H1 (cell line): ENCODE results near the gene IKZF3. TPM values are rescaled to one million over a fixed set of nuclear protein-coding genes. Genes with fewer than 3 reads are reported as not detected.

Experiments
- CTCF ChIA-PET: fragments of 300-600 bp; sonication (Branson Sonifier 250); formaldehyde crosslinking; loops from one replicate; lab custom pipeline; 2021; ENCODE audit not compliant: partially characterized antibody; lab: Charles Lee
- POLR2A ChIA-PET: fragments of 300-600 bp; sonication (Branson Sonifier 250); formaldehyde crosslinking; loops from one replicate; lab custom pipeline; 2021; ENCODE audit warnings: inconsistent platforms; ENCODE audit not compliant: partially characterized antibody; lab: Charles Lee
- DNase-seq, 2 experiments: peaks; one replicate each; pipeline versions ENCODE4 v3.0.0 to v3.0.0-alpha.2; 2010 to 2022; ENCODE audit warnings: low spot score in 2 of 2, low read depth in 1 of 2, mixed read lengths in 1 of 2
- FAIRE-seq: peaks from 2 replicates; lab custom pipeline; 2011; peaks lifted over from hg19 to GRCh38; lab: Jason Lieb, UNC
- H2AFZ ChIP-seq: 2 replicates; pipeline ENCODE4 v1.8.1; 2012; ENCODE audit warnings: low read length, inconsistent platforms
- H2AK5ac ChIP-seq: 2 replicates; pipeline ENCODE4 v1.6.1; 2013; ENCODE audit warnings: low read depth, low read length
- H2BK120ac ChIP-seq: replicated peaks from 2 replicates; pipeline ENCODE3; 2013; ENCODE audit warnings: low read depth, low read length, inconsistent platforms
- H2BK12ac ChIP-seq: 2 replicates; pipeline ENCODE4 v1.6.1; 2013; ENCODE audit warnings: low read depth, low read length
- H2BK15ac ChIP-seq: 2 replicates; pipeline ENCODE4 v1.6.1; 2013; ENCODE audit warnings: low read length
- H2BK20ac ChIP-seq: 2 replicates; pipeline ENCODE4 v1.6.1; 2013; ENCODE audit warnings: low read length
- H2BK5ac ChIP-seq: 2 replicates; pipeline ENCODE4 v1.6.1; 2013; ENCODE audit warnings: low read depth, low read length
- H3K14ac ChIP-seq: 2 replicates; pipeline ENCODE4 v1.6.1; 2013; ENCODE audit warnings: inconsistent platforms; ENCODE audit not compliant: insufficient read length
- H3K18ac ChIP-seq: 2 replicates; pipeline ENCODE4 v1.6.1; 2013; ENCODE audit warnings: low read length; ENCODE audit errors: extremely low read depth
- H3K23ac ChIP-seq: 2 replicates; pipeline ENCODE4 v1.6.1; 2013; ENCODE audit warnings: inconsistent platforms; ENCODE audit not compliant: insufficient read length
- H3K23me2 ChIP-seq: 2 replicates; pipeline ENCODE4 v1.6.1; 2013; ENCODE audit warnings: low read depth, low read length
- H3K27ac ChIP-seq: 2 replicates; pipeline ENCODE4 v1.6.1; 2011; ENCODE audit warnings: low read depth, low read length, inconsistent platforms
- H3K27me3 ChIP-seq, 4 experiments: replicated peaks in 1 of 4; 1 replicate in 1 of 4; 2 replicates in 3 of 4; pipeline versions ENCODE4 v1.6.1 to v1.8.1; 2011 to 2013; ENCODE audit warnings: low read length in 3 of 4, mild to moderate bottlenecking in 3 of 4, inconsistent platforms in 2 of 4, mixed read lengths in 2 of 4, moderate library complexity in 1 of 4; ENCODE audit not compliant: control insufficient read depth in 3 of 4, insufficient read depth in 3 of 4; ENCODE audit errors: extremely low read depth in 1 of 4
- H3K36me3 ChIP-seq, 4 experiments: 2 replicates each; pipeline versions ENCODE4 v1.6.1 to v1.8.1; 2011 to 2013; ENCODE audit warnings: mild to moderate bottlenecking in 4 of 4, low read length in 3 of 4, moderate library complexity in 2 of 4, control low read depth in 1 of 4, inconsistent platforms in 1 of 4; ENCODE audit not compliant: insufficient read depth in 4 of 4, control insufficient read depth in 2 of 4
- H3K4ac ChIP-seq: replicated peaks from 2 replicates; pipeline ENCODE3; 2013; ENCODE audit warnings: low read length, low read depth, mixed read lengths, inconsistent platforms; ENCODE audit not compliant: insufficient read length
- H3K4me1 ChIP-seq, 4 experiments: replicated peaks in 1 of 4; 1 replicate in 1 of 4; 2 replicates in 3 of 4; pipeline versions ENCODE4 v1.6.1 to v1.8.1; 2011 to 2013; ENCODE audit warnings: low read length in 3 of 4, inconsistent platforms in 2 of 4, mixed read lengths in 1 of 4; ENCODE audit not compliant: insufficient read depth in 4 of 4, control insufficient read depth in 3 of 4
- H3K4me2 ChIP-seq, 2 experiments: 2 replicates each; pipeline versions ENCODE4 v1.6.1 to v1.8.1; 2011 to 2013; ENCODE audit warnings: low read depth in 2 of 2, low read length in 2 of 2, control low read depth in 1 of 2, inconsistent platforms in 1 of 2, mild to moderate bottlenecking in 1 of 2; ENCODE audit not compliant: insufficient read depth in 1 of 2
- H3K4me3 ChIP-seq, 4 experiments: fragments of 200-600, 300-600 bp in 1 of 4; sonication (generic), shearing (Covaris generic), sonication (Bioruptor Twin) in 1 of 4; 2 replicates each; pipeline versions ENCODE4 v1.5.1 to v1.8.1; 2011 to 2016; ENCODE audit warnings: low read length in 4 of 4, low read depth in 3 of 4, control low read depth in 2 of 4, inconsistent platforms in 2 of 4, mild to moderate bottlenecking in 2 of 4, mixed read lengths in 1 of 4, moderate library complexity in 1 of 4; ENCODE audit not compliant: insufficient read depth in 2 of 4; ENCODE audit errors: extremely low read depth in 1 of 4
- H3K56ac ChIP-seq: replicated peaks from 2 replicates; pipeline ENCODE3; 2013; ENCODE audit warnings: low read depth, mild to moderate bottlenecking, mixed read lengths, low read length, inconsistent platforms; ENCODE audit not compliant: insufficient read length
- H3K79me1 ChIP-seq: 2 replicates; pipeline ENCODE4 v1.6.1; 2013; ENCODE audit warnings: low read depth, low read length, control low read depth
- H3K79me2 ChIP-seq, 2 experiments: 2 replicates each; pipeline versions ENCODE4 v1.6.1 to v1.8.1; 2012 to 2013; ENCODE audit warnings: low read length in 2 of 2, mild to moderate bottlenecking in 2 of 2, inconsistent platforms in 1 of 2; ENCODE audit not compliant: insufficient read depth in 2 of 2, control insufficient read depth in 1 of 2
- H3K9ac ChIP-seq, 4 experiments: replicated peaks in 1 of 4; 1 replicate in 1 of 4; 2 replicates in 3 of 4; pipeline versions ENCODE4 v1.6.1 to v1.8.1; 2011 to 2013; ENCODE audit warnings: low read depth in 3 of 4, low read length in 3 of 4, control low read depth in 2 of 4, mild to moderate bottlenecking in 2 of 4, moderate library complexity in 2 of 4, inconsistent platforms in 1 of 4; ENCODE audit errors: extremely low read depth in 1 of 4
- H3K9me3 ChIP-seq, 2 experiments: 2 replicates each; pipeline versions ENCODE4 v1.6.1 to v1.8.1; 2012 to 2013; ENCODE audit warnings: mild to moderate bottlenecking in 2 of 2, moderate library complexity in 2 of 2, control low read depth in 1 of 2, inconsistent platforms in 1 of 2, low read depth in 1 of 2, low read length in 1 of 2, mixed read lengths in 1 of 2; ENCODE audit not compliant: insufficient read depth in 2 of 2
- H4K20me1 ChIP-seq, 2 experiments: replicated peaks in 1 of 2; 2 replicates each; pipeline versions ENCODE3 to v1.8.1; 2011 to 2013; ENCODE audit warnings: inconsistent platforms in 2 of 2, low read length in 2 of 2, mild to moderate bottlenecking in 1 of 2; ENCODE audit not compliant: insufficient read depth in 2 of 2, control insufficient read depth in 1 of 2
- H4K5ac ChIP-seq: 2 replicates; pipeline ENCODE4 v1.6.1; 2013; ENCODE audit warnings: low read length, low read depth, mixed read lengths, inconsistent platforms; ENCODE audit not compliant: insufficient read length
- H4K8ac ChIP-seq: 2 replicates; pipeline ENCODE4 v1.8.0; 2013; ENCODE audit warnings: mild to moderate bottlenecking, moderate library complexity, low read length, inconsistent platforms; ENCODE audit not compliant: insufficient read depth; ENCODE audit errors: extremely low read depth
- H4K91ac ChIP-seq: replicated peaks from 2 replicates; pipeline ENCODE3; 2013; ENCODE audit warnings: low read length, mixed read lengths, inconsistent platforms; ENCODE audit not compliant: insufficient read length
- ASH2L ChIP-seq: fragments of 200-600, 300-600 bp; sonication (generic); IDR thresholded peaks from one replicate; pipeline ENCODE4 v1.7.1; 2017; ENCODE audit warnings: low read length
- CHD2 ChIP-seq: IDR thresholded peaks from 2 replicates; pipeline ENCODE4 v1.6.1; 2012; ENCODE audit warnings: low read length, improper control_type of control experiment
- EGR1 ChIP-seq: IDR thresholded peaks from 2 replicates; pipeline ENCODE4 v1.6.1; 2011; ENCODE audit warnings: low read depth, low read length, borderline replicate concordance
- TBP ChIP-seq: IDR thresholded peaks from 2 replicates; pipeline ENCODE4 v1.6.1; 2011; ENCODE audit warnings: low read depth, low read length, improper control_type of control experiment
- WGBS, 2 experiments: shearing (Covaris generic) in 1 of 2; methylation state at CpG; one replicate each; pipeline versions ENCODE4 v1.1.6 to v1.1.7; 2013 to 2015; ENCODE audit warnings: low lambda C conversion rate in 2 of 2, mixed read lengths in 2 of 2, inconsistent platforms in 1 of 2, low coverage in 1 of 2, missing lambda C conversion rate in 1 of 2; ENCODE audit not compliant: insufficient replicate concordance in 2 of 2, insufficient coverage in 1 of 2, insufficient read length in 1 of 2; ENCODE audit errors: extremely low coverage in 1 of 2, missing lambda C conversion rate in 1 of 2; 5-methylcytosine and 5-hydroxymethylcytosine counted together
- polyA plus RNA-seq, 7 experiments: library from polyadenylated mRNA; depleted of rRNA in 3 of 7; stranded (reverse) in 5 of 7; unstranded in 2 of 7; fragments of >200 nt in 5 of 7; fragments of 200-250 nt in 2 of 7; gene quantifications; 1 replicate in 5 of 7; 2 replicates in 1 of 7; 4 replicates in 1 of 7; pipeline versions ENCODE4 v1.2.1 to v1.2.3, GENCODE V29; 2011 to 2013; ENCODE audit warnings: missing spikeins in 2 of 7, mixed read lengths in 2 of 7
- total RNA-seq: library from RNA; stranded (reverse); fragmentation: NEBNext Ultra II Directional; extraction: Animal tissue kit (Norgen Biotek cat#: 25700); gene quantifications from 2 replicates; pipeline ENCODE4 v1.2.1, GENCODE V29; 2021

The IKZF3 gene
- total and polyA plus RNA-seq, 2 of the 8 experiments (the other 6 are each of a cell fraction or from before 2014, with no cell fraction given) = 0.23 to 0.56 TPM

GRCh38 chr17:39715375-39716072 lies 148.6 kb downstream of the IKZF3 start:
- Histone ChIP-seq H2BK20ac (no peak overlapping the region), H3K4ac (no peak overlapping the region), H4K8ac (no peak overlapping the region), H3K79me1 (no peaks in the 10 kb centered on the region), H2AFZ (no peak overlapping the region), H3K23ac (no peak overlapping the region), H4K5ac (no peak overlapping the region), H3K36me3 (peaks cover 45 to 94% (median 75%) of the 10 kb centered on the region in 4 experiments), H3K27me3 (no peaks in the 10 kb centered on the region), H3K14ac (no peak overlapping the region), H3K79me2 (peaks cover 0 to 4% of the 10 kb centered on the region in 2 experiments; a peak in 2 of 4 replicates), H3K18ac (no peak overlapping the region), H2BK15ac (no peak overlapping the region), H3K4me2 (no peak overlapping the region), H2BK120ac (no peak overlapping the region), H4K91ac (no peak overlapping the region), H3K9me3 (no peaks in the 10 kb centered on the region), H4K20me1 (peaks cover 8 to 10% of the 10 kb centered on the region in 2 experiments), H2AK5ac (no peak overlapping the region), H3K56ac (no peak overlapping the region), H3K4me1 (no peaks in the 10 kb centered on the region), H3K9ac (no peak overlapping the region), H2BK5ac (no peak overlapping the region), H2BK12ac (no peak overlapping the region), H3K4me3 (no peak overlapping the region), H3K27ac (0 out of 2 replicates have a peak overlapping the region, but pooled peaks have one; percentile 47), H3K23me2 (no peaks in the 10 kb centered on the region)
- POLR2A ChIA-PET = interaction anchor here (0.9 to 4.5 kb wide), 8 partner anchors 8 to 35 kb away, joined by 3 to 23 read pairs (median 5); partner anchors contain the start of genes ERBB2 and MIEN1
- CTCF ChIA-PET = interaction anchor here (0.5 to 2.7 kb wide), 9 partner anchors 10 to 167 kb away, joined by 3 to 13 read pairs (median 3); partner anchors contain the start of genes MIEN1 and PGAP3
- 94% methylated on average over 18 of the region's 18 CpGs; no CpG with 5 or more reads in 1 of the 2 experiments for WGBS, 2 experiments
- FAIRE-seq (no peak), DNase-seq (no peak)
- TF ChIP-seq ASH2L = no peak
- TF ChIP-seq EGR1 = no peak
- no peak for TF ChIP-seq TBP
- TF ChIP-seq CHD2 = no peak
